ENCODE data around the gene ARMC10. TPM values are rescaled to one million over a fixed set of nuclear protein-coding genes. Genes with fewer than 3 reads are reported as not detected.
A peak's percentile ranks its signal among the peaks of the same experiment; 100 is the strongest.
"Not testable (repeated sequence)": the region's sequence is repeated elsewhere in the genome, so short reads cannot be mapped to it uniquely, and the experiment has no call there.

ARMC10 gene
- 22.3 and 30.3 TPM in 2 replicates for total RNA-seq (2014; rRNA removed; shearing (Covaris generic))

DNA sequence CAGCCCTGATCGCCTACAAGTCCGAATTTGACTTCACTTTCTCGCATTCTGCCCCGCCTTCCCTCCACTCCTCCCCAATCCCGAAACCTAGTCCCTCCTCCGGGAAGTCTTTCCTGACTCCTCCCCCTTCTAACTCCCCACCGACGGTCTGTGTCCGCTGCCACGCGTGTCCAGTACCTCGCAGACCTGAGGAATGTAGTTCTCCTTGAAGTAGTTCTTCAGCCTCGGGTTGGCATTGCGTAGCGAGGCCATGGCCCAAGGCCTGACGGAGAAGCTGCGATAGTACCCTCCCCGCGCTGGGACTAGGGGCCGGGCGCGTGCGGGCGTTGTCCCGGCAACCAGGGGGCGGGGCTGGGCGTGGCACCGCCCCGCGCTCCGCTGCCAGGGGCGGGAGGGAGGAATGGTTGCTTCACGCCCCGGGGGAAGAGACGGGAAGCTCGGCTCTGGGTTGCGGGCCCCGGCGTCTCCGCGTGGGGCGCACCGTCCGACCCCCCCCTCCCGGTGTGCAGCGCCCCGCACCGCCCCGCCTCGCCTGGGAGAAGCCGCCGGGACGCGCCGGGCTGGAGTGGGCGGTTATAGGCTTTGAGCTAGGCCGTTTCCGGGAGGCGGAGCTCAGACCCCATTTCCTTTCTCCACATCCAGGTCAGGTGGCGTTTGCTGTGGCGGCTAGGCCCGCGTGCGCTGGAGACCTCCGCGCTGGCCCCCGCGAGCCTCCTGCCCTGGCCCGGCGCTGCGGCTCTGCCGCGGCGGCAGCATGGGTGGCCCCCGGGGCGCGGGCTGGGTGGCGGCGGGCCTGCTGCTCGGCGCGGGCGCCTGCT is at the start of gene ARMC10, which contains the start of gene FBXL13:
ARMC10 (plus strand) TSS at position 622 of the 818 bp plus-strand sequence; CDS start at position 755, 133 bp downstream.
FBXL13 (minus strand) TSS at position 278 of the 818 bp plus-strand sequence.
- H3K27ac ChIP-seq = peak within 1 kb of the TSS; percentile 75

GRCh38 chr7:103025341-103025740 is 49.6 kb upstream of the ARMC10 start:
- no peaks in the 10 kb centered on the region for H3K27me3 ChIP-seq (replicated peaks)
- H3K9me3 ChIP-seq (replicated peaks) = no peaks in the 10 kb centered on the region
- H3K36me3 ChIP-seq = no peaks in the 10 kb centered on the region
- no peak overlapping the region for H3K4me3 ChIP-seq
- DNase-seq (ENCODE audit: low read depth in 1 of 2, low spot score in 2 of 2) = no peak
- no peak overlapping the region for H3K27ac ChIP-seq
- H3K4me1 ChIP-seq (replicated peaks) = no peaks in the 10 kb centered on the region

More for the DNA sequence above, at the start of gene ARMC10, which contains the start of gene FBXL13:
- Histone ChIP-seq H3K27me3 (replicated peaks) (no peaks in the 10 kb centered on the region), H3K36me3 (no peaks in the 10 kb centered on the region), H3K4me1 (replicated peaks) (peaks cover 15% of the 10 kb centered on the region), H3K4me3 (peak within 1 kb of the TSS; percentile 82), H3K9me3 (replicated peaks) (no peaks in the 10 kb centered on the region)
- DNase-seq (ENCODE audit: low read depth in 1 of 2, low spot score in 2 of 2) = peak; percentile 84 to 96

DNA sequence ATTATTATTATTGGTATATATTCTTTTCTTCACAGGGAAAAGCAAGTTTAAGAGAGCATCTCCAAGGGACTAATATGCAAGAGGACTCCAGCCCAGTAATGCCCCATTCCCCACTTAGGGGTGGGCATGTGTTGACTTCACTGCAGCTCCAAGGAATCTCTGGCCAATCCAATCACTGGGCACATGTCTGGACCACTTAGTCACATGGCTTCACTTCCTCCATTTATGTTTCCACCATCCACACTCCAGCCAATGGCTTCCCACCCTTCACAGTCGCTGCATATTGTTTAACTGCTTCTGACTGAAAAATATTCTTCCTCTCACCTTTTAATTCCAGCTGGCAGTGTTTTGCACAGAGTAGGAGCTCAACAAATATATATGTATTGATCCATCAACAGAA is 43.9 kb upstream of the ARMC10 start:
- Histone ChIP-seq H3K4me1 (replicated peaks) (no peaks in the 10 kb centered on the region), H3K9me3 (replicated peaks) (no peaks in the 10 kb centered on the region), H3K27ac (no peak overlapping the region), H3K27me3 (replicated peaks) (no peaks in the 10 kb centered on the region), H3K4me3 (no peak overlapping the region), H3K36me3 (no peaks in the 10 kb centered on the region)
- DNase-seq (ENCODE audit: low read depth in 1 of 2, low spot score in 2 of 2) = no peak

DNA sequence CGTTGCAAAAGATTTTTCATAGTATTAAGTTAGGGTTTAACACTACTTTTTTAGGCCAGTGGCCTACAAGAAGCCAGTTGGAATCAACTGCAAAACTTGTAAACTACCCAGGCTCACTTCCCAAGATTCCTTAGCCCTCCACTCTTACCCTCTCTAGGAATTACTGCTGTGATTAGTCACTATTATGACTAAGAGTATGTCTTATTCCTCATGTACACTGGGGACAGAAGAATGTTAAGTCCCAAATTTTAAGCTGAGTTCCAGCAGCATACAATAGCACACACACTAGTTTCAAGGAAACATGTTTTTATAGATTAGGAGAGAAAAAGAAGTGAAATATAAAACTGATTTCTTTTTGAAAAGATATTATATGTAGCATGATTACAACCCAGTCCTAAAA is 43.2 kb upstream of the ARMC10 start:
- H3K4me3 ChIP-seq = no peak overlapping the region
- DNase-seq (ENCODE audit: low read depth in 1 of 2, low spot score in 2 of 2) = no peak

DNA sequence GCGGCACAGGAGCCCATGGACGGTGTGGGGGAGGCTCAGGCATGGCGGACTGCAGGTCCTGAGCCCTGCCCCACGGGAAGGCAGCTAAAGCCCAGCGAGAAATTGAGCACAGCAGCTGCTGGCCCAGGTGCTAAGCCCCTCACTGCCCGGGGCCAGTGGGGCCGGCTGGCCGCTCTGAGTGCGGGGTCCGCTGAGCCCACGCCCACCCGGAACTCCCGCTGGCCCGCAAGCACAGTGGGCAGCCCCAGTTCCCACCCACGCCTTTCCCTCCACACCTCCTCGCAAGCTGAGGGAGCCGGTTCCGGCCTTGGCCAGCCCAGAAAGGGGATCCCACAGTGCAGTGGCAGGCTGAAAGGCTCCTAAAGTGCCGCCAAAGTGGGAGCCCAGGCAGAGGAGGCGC is 40.6 kb upstream of the ARMC10 start:
- H3K4me3 ChIP-seq; H3K27ac ChIP-seq; H3K4me1 ChIP-seq (replicated peaks); DNase-seq (ENCODE audit: low read depth in 1 of 2, low spot score in 2 of 2); H3K36me3 ChIP-seq; H3K9me3 ChIP-seq (replicated peaks); H3K27me3 ChIP-seq (replicated peaks): not testable (repeated sequence)

More for the DNA sequence above, 43.2 kb upstream of the ARMC10 start:
- no peaks in the 10 kb centered on the region for H3K27me3 ChIP-seq (replicated peaks)
- H3K36me3 ChIP-seq = no peaks in the 10 kb centered on the region
- no peak overlapping the region for H3K27ac ChIP-seq
- H3K4me1 ChIP-seq (replicated peaks) = no peaks in the 10 kb centered on the region
- H3K9me3 ChIP-seq (replicated peaks) = no peaks in the 10 kb centered on the region

DNA sequence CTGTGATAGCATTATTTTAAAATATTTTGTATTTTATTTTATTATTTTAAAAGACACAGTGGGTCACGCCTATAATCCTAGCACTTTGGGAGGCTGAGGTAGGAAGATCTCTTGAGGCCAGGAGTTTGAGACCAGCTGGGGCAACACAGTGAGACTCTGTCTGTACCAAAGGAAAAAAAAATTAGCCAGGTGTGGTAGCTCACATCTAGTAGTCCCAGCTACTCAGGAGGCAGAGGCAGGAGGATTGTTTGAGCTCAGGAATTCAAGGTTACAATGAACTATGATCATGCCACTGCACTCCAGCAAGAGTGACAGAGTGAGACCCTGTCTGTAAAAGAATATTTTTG is 37.5 kb upstream of the ARMC10 start:
- Histone ChIP-seq H3K9me3 (replicated peaks) (no peaks in the 10 kb centered on the region), H3K27me3 (replicated peaks) (no peaks in the 10 kb centered on the region), H3K4me3 (no peak overlapping the region), H3K27ac (no peak overlapping the region), H3K4me1 (replicated peaks) (peaks cover 4% of the 10 kb centered on the region; the same call in 1 of the 2 replicates), H3K36me3 (no peaks in the 10 kb centered on the region)
- no peak for DNase-seq (ENCODE audit: low read depth in 1 of 2, low spot score in 2 of 2)

- not testable (repeated sequence) for H3K27ac ChIP-seq; H3K9me3 ChIP-seq (replicated peaks); H3K4me1 ChIP-seq (replicated peaks); H3K4me3 ChIP-seq; H3K27me3 ChIP-seq (replicated peaks); H3K36me3 ChIP-seq
- peak in 1 of 2 experiments; percentile 46 for DNase-seq (ENCODE audit: low read depth in 1 of 2, low spot score in 2 of 2)
These were observed 36.9 kb upstream of the ARMC10 start for GRCh38 chr7:103037823-103038739.

DNA sequence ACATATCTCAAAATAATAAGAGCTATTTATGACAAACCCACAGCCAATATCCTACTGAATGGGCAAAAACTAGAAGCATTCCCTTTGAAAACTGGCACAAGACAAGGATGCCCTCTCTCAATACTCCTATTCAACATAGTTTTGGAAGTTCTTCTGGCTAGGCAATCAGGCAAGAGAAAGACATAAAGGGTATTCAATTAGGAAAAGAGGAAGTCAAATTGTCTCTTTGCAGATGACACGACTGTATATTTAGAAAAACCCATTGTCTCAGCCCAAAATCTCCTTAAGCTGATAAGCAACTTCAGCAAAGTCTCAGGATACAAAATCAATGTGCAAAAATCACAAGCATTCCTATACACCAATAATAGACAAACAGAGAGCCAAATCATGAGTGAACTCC is 33.1 kb upstream of the ARMC10 start:
- not testable (repeated sequence) for H3K4me3 ChIP-seq; H3K36me3 ChIP-seq; DNase-seq (ENCODE audit: low read depth in 1 of 2, low spot score in 2 of 2); H3K27me3 ChIP-seq (replicated peaks); H3K4me1 ChIP-seq (replicated peaks); H3K27ac ChIP-seq; H3K9me3 ChIP-seq (replicated peaks)

- no peaks in the 10 kb centered on the region for H3K36me3 ChIP-seq
- no peaks in the 10 kb centered on the region for H3K4me1 ChIP-seq (replicated peaks)
- H3K9me3 ChIP-seq (replicated peaks) = no peaks in the 10 kb centered on the region
- DNase-seq (ENCODE audit: low read depth in 1 of 2, low spot score in 2 of 2) = no peak
- no peaks in the 10 kb centered on the region for H3K27me3 ChIP-seq (replicated peaks)
- no peak overlapping the region for H3K4me3 ChIP-seq
- no peak overlapping the region for H3K27ac ChIP-seq
These were observed 26.1 kb upstream of the ARMC10 start for GRCh38 chr7:103048833-103049232.

DNA sequence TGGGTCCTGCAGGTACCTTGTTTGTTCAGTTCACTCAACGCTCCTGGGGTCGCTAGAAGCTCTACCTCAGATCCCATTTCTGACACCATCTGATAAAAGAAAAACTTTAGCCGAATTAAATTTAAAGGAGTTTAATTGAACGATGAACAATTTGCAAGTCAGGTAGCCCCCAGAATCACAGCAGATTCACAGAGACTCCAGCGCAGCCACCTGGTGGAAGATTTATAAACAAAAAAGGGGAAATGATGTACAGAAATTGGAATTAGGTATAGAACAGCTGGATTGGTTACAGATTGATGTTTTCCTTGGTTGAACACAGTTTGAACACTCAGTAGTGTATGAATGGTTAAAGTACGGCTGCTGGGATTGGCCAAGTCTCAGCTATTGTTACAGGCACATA is 23.4 kb upstream of the ARMC10 start:
- H3K36me3 ChIP-seq = no peaks in the 10 kb centered on the region
- H3K27me3 ChIP-seq (replicated peaks) = no peaks in the 10 kb centered on the region
- no peak overlapping the region for H3K27ac ChIP-seq
- no peak overlapping the region for H3K4me3 ChIP-seq
- H3K4me1 ChIP-seq (replicated peaks) = no peaks in the 10 kb centered on the region
- no peaks in the 10 kb centered on the region for H3K9me3 ChIP-seq (replicated peaks)
- no peak for DNase-seq (ENCODE audit: low read depth in 1 of 2, low spot score in 2 of 2)

DNA sequence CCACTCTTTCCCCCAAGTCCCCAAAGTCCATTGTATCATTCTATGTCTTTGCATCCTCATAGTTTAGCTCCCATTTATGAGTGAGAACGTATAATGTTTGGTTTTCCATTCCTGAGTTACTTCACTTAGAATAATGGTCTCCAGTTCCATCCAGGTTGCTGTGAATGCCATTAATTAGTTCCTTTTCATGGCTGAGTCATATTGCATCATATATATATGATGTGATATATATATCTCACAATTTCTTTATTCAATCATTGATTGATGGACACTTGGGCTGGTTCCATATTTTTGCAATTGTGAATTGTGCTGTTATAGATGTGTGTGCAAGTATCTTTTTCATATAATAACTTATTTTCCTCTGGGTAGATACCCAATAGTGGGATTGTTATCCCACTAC is 18.9 kb upstream of the ARMC10 start:
- H3K27me3 ChIP-seq (replicated peaks); H3K9me3 ChIP-seq (replicated peaks); H3K4me1 ChIP-seq (replicated peaks); DNase-seq (ENCODE audit: low read depth in 1 of 2, low spot score in 2 of 2); H3K27ac ChIP-seq; H3K36me3 ChIP-seq; H3K4me3 ChIP-seq: not testable (repeated sequence)

DNA sequence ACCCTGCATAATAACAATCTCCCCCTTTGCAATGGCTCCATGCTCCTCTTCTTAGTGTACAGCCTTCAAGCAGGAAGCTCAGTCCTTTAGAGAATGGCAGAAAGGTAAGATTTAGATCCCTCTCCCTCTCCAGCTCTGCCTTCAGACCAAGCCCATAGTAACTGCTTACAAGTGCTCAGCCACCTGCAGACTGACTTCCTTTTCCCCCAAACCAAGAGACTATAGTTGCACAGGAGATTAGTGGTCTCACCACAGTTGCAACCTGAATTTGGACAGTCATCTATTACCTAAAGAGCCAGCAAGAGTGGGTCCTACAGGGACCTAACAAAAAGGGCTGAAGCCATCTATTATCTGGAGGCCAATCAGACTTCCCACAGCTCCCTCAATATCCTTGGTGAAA is 16.8 kb upstream of the ARMC10 start:
- Histone ChIP-seq H3K4me3 (no peak overlapping the region), H3K27me3 (replicated peaks) (no peaks in the 10 kb centered on the region), H3K9me3 (replicated peaks) (no peaks in the 10 kb centered on the region), H3K4me1 (replicated peaks) (no peaks in the 10 kb centered on the region), H3K36me3 (no peaks in the 10 kb centered on the region), H3K27ac (no peak overlapping the region)
- DNase-seq (ENCODE audit: low read depth in 1 of 2, low spot score in 2 of 2) = no peak

DNA sequence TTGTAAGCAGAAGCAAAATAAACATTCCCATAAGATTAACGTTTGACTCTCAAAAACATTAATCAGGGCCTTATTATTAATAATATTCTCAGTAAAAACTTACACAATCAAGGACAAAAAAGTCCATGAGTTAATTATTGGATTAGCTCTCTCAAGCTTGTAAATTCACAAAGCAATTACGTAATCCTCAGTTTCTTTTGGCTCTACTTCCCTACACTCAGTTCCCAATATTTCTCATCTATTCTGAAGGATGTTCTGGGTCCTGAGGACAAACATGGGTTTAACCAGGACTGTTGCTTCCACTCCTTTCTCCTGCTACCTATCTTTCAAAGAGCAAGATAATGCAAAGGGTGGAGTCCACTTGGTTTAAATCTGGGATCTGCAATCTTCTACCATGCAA is 15.5 kb upstream of the ARMC10 start:
- Histone ChIP-seq H3K9me3 (replicated peaks) (no peaks in the 10 kb centered on the region), H3K27me3 (replicated peaks) (no peaks in the 10 kb centered on the region), H3K27ac (no peak overlapping the region), H3K4me1 (replicated peaks) (no peaks in the 10 kb centered on the region), H3K36me3 (no peaks in the 10 kb centered on the region), H3K4me3 (no peak overlapping the region)
- DNase-seq (ENCODE audit: low read depth in 1 of 2, low spot score in 2 of 2) = no peak

- no peak overlapping the region for H3K4me3 ChIP-seq
- no peak overlapping the region for H3K27ac ChIP-seq
- no peaks in the 10 kb centered on the region for H3K4me1 ChIP-seq (replicated peaks)
- no peaks in the 10 kb centered on the region for H3K9me3 ChIP-seq (replicated peaks)
- no peaks in the 10 kb centered on the region for H3K27me3 ChIP-seq (replicated peaks)
- H3K36me3 ChIP-seq = no peaks in the 10 kb centered on the region
- DNase-seq (ENCODE audit: low read depth in 1 of 2, low spot score in 2 of 2) = no peak
These were observed 11.0 kb upstream of the ARMC10 start for GRCh38 chr7:103063895-103064294.

Data from SJSA1 (cell line).